ENCODE results near the gene CD3E.

Gene CD3E

GRCh38 chr11:118322721-118323120 lies 18.2 kb downstream of the CD3E start:
- DNase-seq (ENCODE audit: low read depth in 2 of 3, low spot score in 2 of 3): no peak

GRCh38 chr11:118325283-118325682 lies 20.8 kb downstream of the CD3E start:
- DNase-seq (ENCODE audit: low read depth in 2 of 3, low spot score in 2 of 3): no peak

GRCh38 chr11:118328745-118329144 lies 24.2 kb downstream of the CD3E start:
- no peak for DNase-seq (ENCODE audit: low read depth in 2 of 3, low spot score in 2 of 3)

- no peak for DNase-seq (ENCODE audit: low read depth in 2 of 3, low spot score in 2 of 3)
These were observed 30.2 kb downstream of the CD3E start for GRCh38 chr11:118334745-118335144.

GRCh38 chr11:118338637-118339061 lies 34.1 kb downstream of the CD3E start:
- DNase-seq (ENCODE audit: low read depth in 2 of 3, low spot score in 2 of 3): peak; percentile 68 to 82 (median 71)

GRCh38 chr11:118339281-118339961 lies 34.9 kb downstream of the CD3E start:
- DNase-seq (ENCODE audit: low read depth in 2 of 3, low spot score in 2 of 3): no peak

- DNase-seq (ENCODE audit: low read depth in 2 of 3, low spot score in 2 of 3): no peak
These were observed 35.9 kb downstream of the CD3E start for GRCh38 chr11:118340449-118340848.

GRCh38 chr11:118341261-118341660 lies 36.7 kb downstream of the CD3E start:
- no peak for DNase-seq (ENCODE audit: low read depth in 2 of 3, low spot score in 2 of 3)

GRCh38 chr11:118341815-118342489 lies 37.4 kb downstream of the CD3E start:
- DNase-seq (ENCODE audit: low read depth in 2 of 3, low spot score in 2 of 3): no peak

- DNase-seq (ENCODE audit: low read depth in 2 of 3, low spot score in 2 of 3): peak in 1 of 3 experiments; percentile 36
These were observed 38.1 kb downstream of the CD3E start, which contains the start of gene CD3D for GRCh38 chr11:118342503-118343161. Gene CD3D (minus strand): TSS chr11:118342705. CDS start chr11:118342607, 98 bp downstream.

GRCh38 chr11:118343248-118343647 lies 38.7 kb downstream of the CD3E start:
- DNase-seq (ENCODE audit: low read depth in 2 of 3, low spot score in 2 of 3): no peak

GRCh38 chr11:118343981-118344515 lies 39.5 kb downstream of the CD3E start, which contains the start of gene CD3G:
Gene CD3G (plus strand): TSS chr11:118344344. CDS start chr11:118344424, 80 bp downstream.
- peak in 2 of 3 experiments; percentile 31 to 44 for DNase-seq (ENCODE audit: low read depth in 2 of 3, low spot score in 2 of 3)

- no peak for DNase-seq (ENCODE audit: low read depth in 2 of 3, low spot score in 2 of 3)
These were observed 44.9 kb downstream of the CD3E start for GRCh38 chr11:118349475-118349874.

GRCh38 chr11:118353084-118353710 lies 48.7 kb downstream of the CD3E start:
- no peak for DNase-seq (ENCODE audit: low read depth in 2 of 3, low spot score in 2 of 3)

- DNase-seq (ENCODE audit: low read depth in 2 of 3, low spot score in 2 of 3): no peak
These were observed 53.5 kb downstream of the CD3E start for GRCh38 chr11:118358071-118358470.

- DNase-seq (ENCODE audit: low read depth in 2 of 3, low spot score in 2 of 3): peak; percentile 96 to 99 (median 98)
These were observed 54.9 kb downstream of the CD3E start, which contains the start of gene UBE4A for GRCh38 chr11:118359295-118359958. Gene UBE4A (plus strand): TSS chr11:118359600. CDS start chr11:118365081, 5,481 bp downstream.

- no peak for DNase-seq (ENCODE audit: low read depth in 2 of 3, low spot score in 2 of 3)
These were observed 60.6 kb downstream of the CD3E start for GRCh38 chr11:118364956-118365615.

Data from activated CD8-positive, alpha-beta memory T cell treated with anti-CD3 and anti-CD28 coated beads for 48 hours (primary cell).